MM.1S (cell line): Measurements from ENCODE around the gene TNPO3.

Experiments used
- DNase-seq: peaks from one replicate; pipeline ENCODE4 v3.0.0-alpha.2; 2015
- H2AFZ ChIP-seq: fragments of 300-600 bp; sonication (generic); 2 replicates; pipeline ENCODE4 v1.6.0; 2016; ENCODE audit warnings: antibody characterized with exemption, low read length
- H3F3A ChIP-seq: fragments of 300-600 bp; sonication (generic); 2 replicates; pipeline ENCODE4 v1.6.1; 2016; ENCODE audit warnings: mild to moderate bottlenecking, antibody characterized with exemption, low read length, moderate library complexity, mixed read lengths; ENCODE audit not compliant: insufficient read depth
- H3K27ac ChIP-seq: fragments of 300-600 bp; sonication (generic); 2 replicates; pipeline ENCODE4 v1.5.1; 2016; ENCODE audit warnings: mild to moderate bottlenecking, low read length
- H3K27me3 ChIP-seq: fragments of 300-600 bp; sonication (generic); replicated peaks from 2 replicates; pipeline ENCODE4 v1.6.0; 2016; ENCODE audit warnings: low read length; ENCODE audit not compliant: insufficient read depth
- H3K36me3 ChIP-seq: fragments of 300-600 bp; sonication (generic); replicated peaks from 2 replicates; pipeline ENCODE4 v1.6.1; 2016; ENCODE audit warnings: mild to moderate bottlenecking, low read length, mixed read lengths; ENCODE audit not compliant: insufficient read depth
- H3K4me1 ChIP-seq: fragments of 300-600 bp; sonication (generic); 2 replicates; pipeline ENCODE4 v1.6.1; 2016; ENCODE audit warnings: low read length, mixed read lengths
- H3K4me2 ChIP-seq: fragments of 300-600 bp; sonication (generic); 2 replicates; pipeline ENCODE4 v1.6.0; 2016; ENCODE audit warnings: low read depth, low read length
- H3K4me3 ChIP-seq: fragments of 300-600 bp; sonication (generic); 2 replicates; pipeline ENCODE4 v1.5.1; 2016; ENCODE audit warnings: low read length, mixed read lengths
- H3K79me2 ChIP-seq: fragments of 300-600 bp; sonication (generic); 2 replicates; pipeline ENCODE4 v1.6.1; 2016; ENCODE audit warnings: mixed run types, low read length, mixed read lengths
- H3K9ac ChIP-seq: fragments of 300-600 bp; sonication (generic); 2 replicates; pipeline ENCODE4 v1.6.1; 2016; ENCODE audit warnings: low read length, mixed read lengths
- H3K9me2 ChIP-seq: fragments of 300-600 bp; sonication (generic); replicated peaks from 2 replicates; pipeline ENCODE4 v1.6.1; 2016; ENCODE audit warnings: mild to moderate bottlenecking, low read length, mixed read lengths; ENCODE audit not compliant: insufficient read depth
- H3K9me3 ChIP-seq: fragments of 300-600 bp; sonication (generic); replicated peaks from 2 replicates; pipeline ENCODE4 v1.6.1; 2016; ENCODE audit warnings: mild to moderate bottlenecking, low read length, mixed read lengths; ENCODE audit not compliant: insufficient read depth
- H4K20me1 ChIP-seq: fragments of 300-600 bp; sonication (generic); 2 replicates; pipeline ENCODE4 v1.6.1; 2016; ENCODE audit warnings: mild to moderate bottlenecking, low read length, moderate library complexity, mixed read lengths; ENCODE audit not compliant: insufficient read depth
- CTCF ChIP-seq: fragments of 300-600 bp; sonication (generic); IDR thresholded peaks from 2 replicates; pipeline ENCODE4 v1.5.1; 2016; ENCODE audit warnings: antibody characterized with exemption, low read length, mixed read lengths
- EZH2 ChIP-seq: fragments of 300-600 bp; sonication (generic); optimal IDR thresholded peaks from 2 replicates; pipeline ENCODE3; 2017; ENCODE audit warnings: low read depth, mild to moderate bottlenecking, antibody characterized with exemption, low read length, mixed read lengths
- EZH2phosphoT487 ChIP-seq: fragments of 300-600 bp; sonication (generic); IDR thresholded peaks from 2 replicates; pipeline ENCODE4 v1.6.1; 2018; ENCODE audit warnings: antibody characterized with exemption, low read length

TNPO3 gene

DNA sequence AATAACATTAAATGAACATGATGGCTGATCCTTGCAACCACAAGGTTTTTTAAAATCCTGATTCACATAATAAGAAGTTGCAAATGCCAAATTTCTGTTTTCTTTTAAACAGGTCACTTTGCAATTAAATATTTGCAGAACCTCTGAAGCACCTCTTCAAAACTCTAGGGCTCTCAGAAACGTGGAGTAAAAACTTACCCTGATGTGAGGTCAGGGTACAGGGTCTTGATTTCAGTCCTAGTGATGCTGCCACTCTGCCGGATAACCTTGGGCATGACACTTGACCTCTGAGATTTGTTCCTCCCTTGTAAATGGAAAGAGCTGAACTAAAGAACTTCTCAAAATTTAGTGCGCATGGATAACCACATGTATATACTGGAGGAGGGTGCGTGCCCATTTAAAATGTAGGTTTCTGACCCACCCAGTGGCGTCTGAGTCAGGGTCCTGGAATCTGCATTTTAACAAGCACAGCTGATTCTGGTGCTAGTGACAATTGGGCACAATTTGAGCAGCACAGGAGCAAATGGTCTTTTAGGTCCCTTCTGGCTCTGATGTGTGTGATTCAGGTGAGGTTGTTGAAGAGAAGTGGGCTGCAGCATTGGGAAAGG is 35.5 kb upstream of the TNPO3 start:
- no peak for DNase-seq
- Histone ChIP-seq H3F3A (peaks cover 24% of the 10 kb centered on the region), H3K9me3 (no peaks in the 10 kb centered on the region), H2AFZ (no peak overlapping the region), H4K20me1 (no peaks in the 10 kb centered on the region), H3K9ac (no peak overlapping the region), H3K27me3 (no peaks in the 10 kb centered on the region), H3K79me2 (no peaks in the 10 kb centered on the region), H3K27ac (no peak overlapping the region), H3K9me2 (no peaks in the 10 kb centered on the region), H3K36me3 (no peaks in the 10 kb centered on the region), H3K4me3 (no peak overlapping the region), H3K4me2 (no peak overlapping the region), H3K4me1 (peaks cover 34% of the 10 kb centered on the region)
- TF ChIP-seq EZH2phosphoT487 (no peak), CTCF (no peak), EZH2 (no peak)

- Histone ChIP-seq H3F3A (peaks cover 17% of the 10 kb centered on the region), H3K9me2 (no peaks in the 10 kb centered on the region), H4K20me1 (no peaks in the 10 kb centered on the region), H3K9me3 (no peaks in the 10 kb centered on the region), H3K79me2 (no peaks in the 10 kb centered on the region), H3K4me3 (no peak overlapping the region), H3K36me3 (no peaks in the 10 kb centered on the region), H3K9ac (no peak overlapping the region), H3K27me3 (no peaks in the 10 kb centered on the region), H3K4me2 (no peak overlapping the region; the same call in 1 of the 2 replicates), H3K4me1 (peaks cover 28% of the 10 kb centered on the region), H2AFZ (peak overlapping the region; percentile 4; the same call in 1 of the 2 replicates), H3K27ac (no peak overlapping the region; the same call in 1 of the 2 replicates)
- TF ChIP-seq EZH2 (no peak), CTCF (no peak), EZH2phosphoT487 (no peak)
- DNase-seq: peak; percentile 82
These were observed 34.8 kb upstream of the TNPO3 start for GRCh38 chr7:129089521-129090212.

DNA sequence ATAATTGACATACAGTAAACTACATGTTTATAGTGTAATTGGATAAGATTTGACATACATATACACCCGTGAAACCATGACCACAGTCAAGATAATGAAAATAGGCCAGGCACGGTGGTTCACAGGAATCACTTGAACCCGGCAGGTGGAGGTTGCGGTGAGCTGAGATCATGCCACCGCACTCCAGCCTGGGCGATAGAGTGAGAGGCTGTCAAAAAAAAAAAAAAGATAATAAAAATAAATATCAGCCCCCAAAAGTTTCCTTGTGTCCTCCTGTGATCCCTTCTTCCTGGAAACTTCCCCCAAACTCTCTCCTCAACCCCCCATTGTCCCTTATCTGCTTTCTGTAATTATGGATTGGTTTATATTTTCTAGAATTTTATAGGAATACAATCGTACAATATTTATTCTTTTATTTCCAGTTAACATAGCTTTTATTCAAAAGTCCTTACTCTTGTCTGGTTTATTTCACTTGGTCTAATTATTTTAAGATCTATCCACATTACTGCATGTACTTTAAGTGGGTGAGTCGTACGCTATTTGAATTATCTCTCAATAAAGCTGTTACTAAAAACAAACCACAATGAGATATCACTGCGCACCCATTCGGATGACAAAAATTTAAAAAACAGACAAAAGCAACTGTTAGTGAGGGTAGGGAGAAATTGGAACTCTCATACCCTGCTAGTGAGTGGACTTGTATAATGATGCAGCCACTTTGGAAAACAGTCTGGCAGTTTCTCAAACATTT is 30.1 kb upstream of the TNPO3 start:
- no peak for TF ChIP-seq EZH2
- no peak for TF ChIP-seq EZH2phosphoT487
- no peak for TF ChIP-seq CTCF
- H2AFZ ChIP-seq: no peak overlapping the region
- H3K79me2 ChIP-seq: no peaks in the 10 kb centered on the region
- H3K4me2 ChIP-seq: no peak overlapping the region
- no peaks in the 10 kb centered on the region for H4K20me1 ChIP-seq
- H3F3A ChIP-seq: peaks cover 4% of the 10 kb centered on the region; the same call in 1 of the 2 replicates
- H3K36me3 ChIP-seq: no peaks in the 10 kb centered on the region
- H3K4me3 ChIP-seq: no peak overlapping the region
- H3K4me1 ChIP-seq: peaks cover 11% of the 10 kb centered on the region
- no peak overlapping the region for H3K27ac ChIP-seq
- no peaks in the 10 kb centered on the region for H3K9me3 ChIP-seq
- no peak overlapping the region for H3K9ac ChIP-seq
- no peaks in the 10 kb centered on the region for H3K27me3 ChIP-seq
- H3K9me2 ChIP-seq: no peaks in the 10 kb centered on the region
- no peak for DNase-seq
